ENCODE results near the gene CD300LF.

CD300LF gene

DNA sequence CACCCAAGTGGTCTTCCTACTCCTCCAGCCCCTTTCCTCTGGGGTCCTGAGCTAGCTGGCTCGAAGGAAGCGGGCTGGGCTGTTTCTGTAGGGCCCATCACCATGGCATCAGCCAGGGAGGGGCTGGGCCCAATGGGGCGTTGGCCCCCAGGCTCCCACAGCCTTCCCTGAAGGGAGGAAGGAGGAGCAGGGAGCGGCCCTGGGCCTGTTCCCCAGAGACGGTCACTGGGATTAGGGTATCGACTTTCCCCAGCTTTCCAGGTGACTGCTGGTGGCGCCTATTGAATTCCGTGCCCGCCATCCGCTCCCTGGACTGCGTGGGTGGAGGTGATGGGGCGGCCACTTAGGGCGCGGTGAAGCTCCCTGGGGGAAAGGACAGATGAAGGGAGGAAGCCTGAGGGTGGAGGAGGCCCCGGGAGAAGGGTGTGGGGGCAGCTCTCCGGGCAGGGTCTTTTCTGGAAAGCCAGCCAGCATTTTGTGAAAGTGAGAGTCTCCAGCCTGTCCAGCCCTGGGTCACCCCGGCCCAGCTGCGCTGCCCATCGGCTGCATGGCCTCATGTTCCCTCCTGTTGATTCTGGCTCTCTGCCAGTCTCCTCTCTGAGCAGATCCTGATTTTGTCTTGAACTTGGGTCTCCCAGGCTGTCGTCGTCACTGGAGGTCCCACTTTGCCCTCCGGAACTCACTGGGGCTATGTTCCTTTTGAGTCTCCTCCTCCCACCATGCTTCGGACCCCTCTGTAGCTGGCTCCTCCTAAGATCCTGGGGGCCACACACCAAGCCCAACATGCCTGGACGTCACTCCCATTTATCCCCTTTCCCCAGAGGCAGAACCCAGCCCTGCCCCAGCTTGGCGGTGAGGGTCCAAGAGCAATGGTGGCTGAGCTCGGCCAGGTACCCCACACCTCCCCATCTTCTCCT is 45.5 kb upstream of the CD300LF start:
- no peak for TF ChIP-seq CTCF (IDR thresholded peaks at IDR 0.05)

- TF ChIP-seq CTCF (IDR thresholded peaks at IDR 0.05) = no peak
These were observed 44.8 kb upstream of the CD300LF start for GRCh38 chr17:74757502-74757901.

GRCh38 chr17:74756891-74757290 is 44.2 kb upstream of the CD300LF start:
- no peak for TF ChIP-seq CTCF (IDR thresholded peaks at IDR 0.05)

DNA sequence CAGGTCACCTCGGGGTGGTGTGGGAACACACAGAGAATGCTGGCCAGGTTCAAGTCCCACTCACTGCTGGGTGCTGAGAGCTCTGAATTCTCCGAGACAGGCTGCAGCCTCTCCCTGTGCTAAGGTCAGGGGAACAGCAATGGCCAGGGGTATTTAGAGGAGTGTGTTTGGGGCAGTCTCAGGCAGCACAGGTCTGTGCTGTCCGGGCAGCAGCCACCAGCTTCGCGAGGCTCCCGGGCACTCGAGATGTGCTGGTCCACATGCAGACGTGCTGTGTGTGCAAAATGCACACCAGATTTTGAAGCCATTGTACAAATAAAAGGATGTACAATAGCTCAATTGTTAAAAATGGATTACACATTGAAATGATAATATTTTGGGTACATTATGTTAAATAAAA is 42.8 kb upstream of the CD300LF start:
- TF ChIP-seq CTCF (IDR thresholded peaks at IDR 0.05) = no peak

DNA sequence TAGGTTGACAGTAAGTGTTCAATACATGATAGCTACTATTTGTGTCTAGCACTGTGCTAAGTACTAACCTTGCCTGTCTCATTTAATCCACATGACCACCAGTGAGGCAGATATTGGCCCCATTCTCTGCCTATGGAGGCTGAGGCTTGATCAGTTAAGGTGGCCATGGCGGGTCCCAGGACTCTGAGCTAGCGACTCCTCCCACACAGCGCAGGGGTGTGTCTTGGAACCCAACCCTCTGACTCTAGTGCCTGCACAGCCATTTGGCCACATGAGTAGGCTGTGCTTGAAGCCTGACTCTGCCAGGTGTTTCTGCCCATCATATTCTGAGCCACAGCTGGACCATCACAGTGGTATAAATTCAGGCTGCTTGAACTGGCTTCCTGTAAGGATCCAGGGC is 42.1 kb upstream of the CD300LF start:
- no peak for TF ChIP-seq CTCF (IDR thresholded peaks at IDR 0.05)

GRCh38 chr17:74752822-74753401 is 40.2 kb upstream of the CD300LF start:
- no peak for TF ChIP-seq CTCF (IDR thresholded peaks at IDR 0.05)

GRCh38 chr17:74752415-74752814 is 39.7 kb upstream of the CD300LF start:
- TF ChIP-seq CTCF (IDR thresholded peaks at IDR 0.05) = no peak
